HG03175 (cell line): ENCODE results near the gene SFMBT1.

Experiments used
- ATAC-seq: cut with Tn5 transposase; IDR thresholded peaks from one replicate; pipeline ENCODE4 v1.9.1; 2021; ENCODE audit warnings: mild to moderate bottlenecking, moderate library complexity; ENCODE audit not compliant: unreplicated experiment

SFMBT1 gene

DNA sequence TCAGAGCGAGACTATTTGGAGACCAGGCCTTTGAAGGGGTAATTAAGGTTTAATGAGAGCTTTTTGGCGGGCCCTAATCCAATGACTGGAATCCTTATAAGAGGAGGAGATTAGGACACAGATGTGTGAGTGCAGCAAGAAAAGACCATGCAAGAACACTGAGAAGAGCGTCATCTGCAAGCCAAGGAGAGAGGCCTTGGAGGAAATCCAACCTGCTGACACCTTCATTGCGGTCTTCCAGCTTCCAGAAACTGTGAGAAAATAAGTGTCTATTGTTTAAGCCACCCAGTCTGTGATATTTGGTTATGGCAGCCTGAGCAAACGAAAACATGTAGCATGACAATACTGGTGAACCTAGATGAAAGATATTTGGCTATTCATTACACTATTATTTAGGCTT is 188.0 kb downstream of the SFMBT1 start:
- ATAC-seq, result no peak

DNA sequence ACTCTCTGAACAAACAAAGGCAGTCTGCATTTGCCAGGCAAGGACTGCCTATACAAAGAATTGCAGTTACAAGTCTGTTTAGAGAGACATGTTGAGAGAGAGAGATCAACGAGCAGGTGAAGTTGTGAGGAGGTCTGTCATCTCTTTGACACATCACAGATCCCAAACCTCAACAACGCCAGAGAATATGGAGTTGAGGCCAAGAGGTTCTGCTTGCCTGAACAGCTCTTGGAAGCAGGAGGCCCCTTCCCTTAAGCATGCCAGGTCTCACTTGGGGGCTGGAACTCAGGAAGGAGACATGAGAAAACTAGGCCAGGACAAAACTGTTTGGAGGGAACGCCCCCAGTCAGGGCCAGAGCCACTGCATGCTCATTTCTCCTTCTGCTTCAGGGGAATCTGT is 188.7 kb downstream of the SFMBT1 start:
- ATAC-seq, result no peak

DNA sequence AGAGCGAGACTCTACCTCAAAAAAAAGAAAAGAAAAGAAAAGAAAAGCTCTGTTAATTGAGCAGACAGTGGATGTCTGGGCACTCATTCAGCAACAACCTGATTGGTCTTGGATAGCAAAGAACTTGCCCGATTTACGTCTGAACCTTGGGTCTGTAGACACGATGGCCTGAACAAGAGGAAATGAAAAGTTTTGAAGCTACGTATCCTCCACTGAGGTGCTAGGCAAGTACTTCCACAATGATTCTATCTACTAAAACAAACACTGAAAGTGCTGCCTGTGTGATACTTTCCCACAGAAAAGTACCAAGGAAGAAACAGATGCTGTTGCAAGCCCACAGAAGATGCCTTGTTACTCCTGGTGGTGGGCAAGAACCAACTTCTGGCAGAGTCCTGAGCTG is 189.2 kb downstream of the SFMBT1 start:
- peak; percentile 65 for ATAC-seq

DNA sequence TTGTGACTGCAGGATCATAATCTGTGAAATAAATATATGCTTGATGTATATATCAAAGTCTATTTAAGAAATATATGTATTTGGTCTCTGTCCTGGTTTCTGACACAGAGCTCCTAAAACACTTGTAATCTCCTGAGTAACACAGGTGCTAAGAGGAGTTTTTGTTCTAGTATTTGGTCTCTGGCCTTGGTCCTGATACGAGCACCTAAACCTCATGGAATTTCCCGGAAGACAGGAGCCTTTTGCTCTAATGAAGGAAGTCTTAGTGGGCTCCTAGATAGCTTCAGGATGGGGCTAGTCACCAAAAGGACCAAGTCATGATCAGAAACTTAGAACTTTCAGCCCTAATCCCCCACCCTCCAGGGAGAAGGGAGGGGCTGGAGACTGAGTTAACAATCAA is 191.9 kb downstream of the SFMBT1 start:
- no peak for ATAC-seq
